Ovary (tissue), 9 donors: Measurements from ENCODE around the gene ILF2. TPM values are rescaled to one million over a fixed set of nuclear protein-coding genes. Genes with fewer than 3 reads are reported as not detected.
A peak's percentile ranks its signal among the peaks of the same experiment; 100 is the strongest.

Experiments used
- DNase-seq, 5 donors: peaks; one replicate each; pipeline ENCODE4 v3.0.0-alpha.2; 2019 to 2020
- H3K27ac ChIP-seq, 2 donors: fragments of 200-600 bp; one replicate each; pipeline versions ENCODE4 v1.5.1 to v1.8.0; 2019 to 2022
- H3K27me3 ChIP-seq: fragments of 200-600 bp; one replicate; pipeline ENCODE4 v1.8.0; 2022
- H3K36me3 ChIP-seq: fragments of 200-600 bp; sonication (generic); one replicate; pipeline ENCODE4 v1.5.1; 2019
- H3K4me1 ChIP-seq: one replicate; pipeline ENCODE4 v1.8.1; 2013; ENCODE audit warnings: mild to moderate bottlenecking, moderate library complexity; ENCODE audit not compliant: insufficient read depth
- H3K4me3 ChIP-seq: fragments of 200-600 bp; sonication (generic); one replicate; pipeline ENCODE4 v1.5.1; 2017
- H3K9me3 ChIP-seq, 2 donors: fragments of 200-600 bp in 1 of 2; sonication (generic) in 1 of 2; one replicate each; pipeline versions ENCODE4 v1.5.1 to v1.8.1; 2013 to 2019; ENCODE audit warnings: mild to moderate bottlenecking in 1 of 2, moderate library complexity in 1 of 2
- EP300 ChIP-seq: sonication (generic); formaldehyde crosslinking; IDR thresholded peaks from one replicate; pipeline ENCODE4 v1.6.1; 2017; ENCODE audit warnings: antibody characterized with exemption
- POLR2A ChIP-seq: fragments of 450-650 bp; IDR thresholded peaks from one replicate; pipeline ENCODE4 v1.6.1; 2017; ENCODE audit warnings: antibody characterized with exemption, mild to moderate bottlenecking, moderate library complexity
- WGBS, 3 donors: extraction: QIAGEN DNeasy Blood & Tissue Kit in 1 of 3; methylation state at CpG; one replicate each; pipeline versions ENCODE4 v1.1.5 to v1.1.7; 2013 to 2017; 5-methylcytosine and 5-hydroxymethylcytosine counted together
- intact Hi-C, 4 donors: fragments of 100-400 bp; cut with DNase I; formaldehyde crosslinking; loops; one replicate each; pipeline versions ENCODE4 v1.11.0 to v1.15.1; 2022 to 2023
- polyA plus RNA-seq, 2 donors: library from polyadenylated mRNA; stranded (reverse); fragments of 200-250 nt in 1 of 2; fragments of 350-450 nt in 1 of 2; fragmentation: Illumina TruSeq in 1 of 2; extraction: RNeasy Lipid Tissue Mini Kit (QIAGEN cat#74804) in 1 of 2; gene quantifications; one replicate each; pipeline ENCODE4 v1.2.3, GENCODE V29; 2013 to 2014
- total RNA-seq, 7 donors: library from RNA; depleted of rRNA in 2 of 7; stranded (reverse); fragments of >200 nt in 2 of 7; fragmentation: NEBNext Ultra II Directional in 3 of 7; extraction: Animal tissue kit (Norgen Biotek cat#: 25700) in 3 of 7; gene quantifications; one replicate each; pipeline versions ENCODE4 v1.1.0 to v1.2.4, GENCODE V29; 2016 to 2023
- TF ChIP-seq, protein P1 (sequence below), 3 donors: fragments of 450-650 bp in 2 of 3; fragments of 200-600 bp in 1 of 3; IDR thresholded peaks; one replicate each; pipeline versions ENCODE4 v1.5.1 to v1.8.0; 2016 to 2022; ENCODE audit warnings: antibody characterized with exemption in 3 of 3, mild to moderate bottlenecking in 1 of 3
- donor health status: DM: no; HTN: no; CAD: no; lungs with moderate emphysema.
- donor health status: DM: no; HTN: no; CAD: no.
- donor health status: Bipolar disorder and iron deficiency.
- donor health status: DM: yes; HTN: yes; CAD: no.
- donor health status: DM: no; HTN: no; CAD: no.
- donor health status: DM: yes; HTN: yes; CAD: no.

The ILF2 gene
- total and polyA plus RNA-seq, 9 donors: 87.3 to 206 (median 122) TPM

DNA sequence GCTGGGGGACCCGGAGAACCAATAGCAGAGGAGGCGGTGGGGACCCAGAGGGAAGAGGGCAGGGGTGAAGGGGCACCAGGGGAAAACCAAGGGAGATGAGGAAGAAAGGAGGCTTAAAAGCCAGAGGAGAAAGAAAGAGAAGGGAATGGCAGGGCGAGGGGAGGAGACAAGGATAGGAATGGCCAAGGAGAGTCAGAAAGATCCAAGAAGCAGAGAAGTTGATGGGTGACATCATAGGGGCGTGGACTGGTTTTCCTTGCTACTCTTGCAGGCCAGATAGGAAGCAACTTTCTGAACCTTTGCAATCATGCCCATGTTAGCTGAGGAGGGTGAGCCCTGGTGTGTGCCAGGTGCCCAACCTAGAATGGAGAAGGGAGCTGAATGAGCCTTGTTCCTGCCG is 13.1 kb upstream of the ILF2 start:
- Histone ChIP-seq H3K4me3 (no peak overlapping the region), H3K4me1 (no peaks in the 10 kb centered on the region), H3K27me3 (no peaks in the 10 kb centered on the region), H3K9me3 (no peaks in the 10 kb centered on the region), H3K36me3 (no peaks in the 10 kb centered on the region), H3K27ac (no peak overlapping the region)
- 85 to 90% (median 88%) methylated on average over 5 of the region's 5 CpGs for WGBS, 3 donors
- no peak for DNase-seq
- intact Hi-C loops: loop anchor here in 2 of 4 donors (5.0 kb wide), 2 partner anchors 68 to 293 kb away; partner anchors contain the start of gene JTB (in 1 of the 2)
- TF ChIP-seq POLR2A (no peak), EP300 (no peak)
- TF ChIP-seq, protein P1, sequence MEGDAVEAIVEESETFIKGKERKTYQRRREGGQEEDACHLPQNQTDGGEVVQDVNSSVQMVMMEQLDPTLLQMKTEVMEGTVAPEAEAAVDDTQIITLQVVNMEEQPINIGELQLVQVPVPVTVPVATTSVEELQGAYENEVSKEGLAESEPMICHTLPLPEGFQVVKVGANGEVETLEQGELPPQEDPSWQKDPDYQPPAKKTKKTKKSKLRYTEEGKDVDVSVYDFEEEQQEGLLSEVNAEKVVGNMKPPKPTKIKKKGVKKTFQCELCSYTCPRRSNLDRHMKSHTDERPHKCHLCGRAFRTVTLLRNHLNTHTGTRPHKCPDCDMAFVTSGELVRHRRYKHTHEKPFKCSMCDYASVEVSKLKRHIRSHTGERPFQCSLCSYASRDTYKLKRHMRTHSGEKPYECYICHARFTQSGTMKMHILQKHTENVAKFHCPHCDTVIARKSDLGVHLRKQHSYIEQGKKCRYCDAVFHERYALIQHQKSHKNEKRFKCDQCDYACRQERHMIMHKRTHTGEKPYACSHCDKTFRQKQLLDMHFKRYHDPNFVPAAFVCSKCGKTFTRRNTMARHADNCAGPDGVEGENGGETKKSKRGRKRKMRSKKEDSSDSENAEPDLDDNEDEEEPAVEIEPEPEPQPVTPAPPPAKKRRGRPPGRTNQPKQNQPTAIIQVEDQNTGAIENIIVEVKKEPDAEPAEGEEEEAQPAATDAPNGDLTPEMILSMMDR (IDR thresholded peaks at IDR 0.05): no peak

DNA sequence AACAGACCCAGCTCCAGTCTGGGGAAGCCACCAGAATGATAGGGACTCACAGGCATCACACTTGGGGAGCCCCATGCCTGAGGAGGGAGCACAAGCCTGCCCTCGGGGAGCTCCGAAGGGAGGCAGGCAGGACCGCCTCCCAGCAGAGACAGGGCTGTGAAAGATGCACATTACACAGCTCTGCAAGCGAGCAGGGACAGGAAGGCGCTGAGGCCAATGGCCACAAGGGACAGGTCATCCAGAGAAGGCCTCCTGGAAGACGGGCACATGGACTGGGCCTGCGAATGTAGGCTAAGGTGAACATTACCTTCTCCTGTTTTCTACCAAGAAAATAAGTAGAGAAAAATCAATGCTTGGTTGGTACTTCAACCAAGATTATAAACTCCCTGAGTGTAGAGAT is 11.9 kb upstream of the ILF2 start:
- WGBS, 3 donors: 93 to 95% (median 93%) methylated on average over 7 of the region's 7 CpGs
- no peak for DNase-seq
- H3K4me1 ChIP-seq: no peaks in the 10 kb centered on the region
- H3K36me3 ChIP-seq: no peaks in the 10 kb centered on the region
- no peaks in the 10 kb centered on the region for H3K27me3 ChIP-seq
- H3K27ac ChIP-seq: no peak overlapping the region
- no peak overlapping the region for H3K4me3 ChIP-seq
- intact Hi-C loops: loop anchor here in 2 of 4 donors (5.0 kb wide), 2 partner anchors 70 to 295 kb away; partner anchors contain the start of gene JTB (in 1 of the 2)
- no peaks in the 10 kb centered on the region for H3K9me3 ChIP-seq
- no peak for TF ChIP-seq POLR2A
- TF ChIP-seq EP300: no peak
- TF ChIP-seq, protein P1 (IDR thresholded peaks at IDR 0.05): no peak

DNA sequence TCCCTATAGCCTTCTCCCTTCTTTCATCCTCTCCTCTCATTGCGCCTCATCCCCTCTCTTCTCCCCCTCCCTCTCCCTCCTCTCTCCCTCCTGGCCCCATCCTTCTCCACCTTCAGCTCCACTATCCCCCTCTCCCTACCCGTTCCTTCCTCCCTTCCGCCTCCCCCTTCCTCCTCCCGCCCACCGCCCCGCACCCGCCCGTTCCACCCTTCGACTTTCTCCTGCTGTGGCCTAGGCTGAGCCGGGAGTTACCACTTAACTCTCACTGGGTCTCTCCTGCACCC is 9.3 kb upstream of the ILF2 start:
- Histone ChIP-seq H3K4me3 (peak overlapping the region; percentile 64), H3K9me3 (no peaks in the 10 kb centered on the region), H3K36me3 (no peaks in the 10 kb centered on the region), H3K4me1 (no peaks in the 10 kb centered on the region), H3K27ac (peak overlapping the region; percentile 65 to 78), H3K27me3 (no peaks in the 10 kb centered on the region)
- DNase-seq: peak in 1 of 5 donors; percentile 37
- TF ChIP-seq POLR2A: no peak
- TF ChIP-seq, protein P1 (IDR thresholded peaks at IDR 0.05): no peak
- no peak for TF ChIP-seq EP300
- intact Hi-C loops: loop anchor here in 2 of 4 donors (5.0 kb wide), 2 partner anchors 72 to 297 kb away; partner anchors contain the start of gene JTB (in 1 of the 2)
- 5 to 17% (median 12%) methylated on average over 9 to 10 of the region's 10 CpGs for WGBS, 3 donors

DNA sequence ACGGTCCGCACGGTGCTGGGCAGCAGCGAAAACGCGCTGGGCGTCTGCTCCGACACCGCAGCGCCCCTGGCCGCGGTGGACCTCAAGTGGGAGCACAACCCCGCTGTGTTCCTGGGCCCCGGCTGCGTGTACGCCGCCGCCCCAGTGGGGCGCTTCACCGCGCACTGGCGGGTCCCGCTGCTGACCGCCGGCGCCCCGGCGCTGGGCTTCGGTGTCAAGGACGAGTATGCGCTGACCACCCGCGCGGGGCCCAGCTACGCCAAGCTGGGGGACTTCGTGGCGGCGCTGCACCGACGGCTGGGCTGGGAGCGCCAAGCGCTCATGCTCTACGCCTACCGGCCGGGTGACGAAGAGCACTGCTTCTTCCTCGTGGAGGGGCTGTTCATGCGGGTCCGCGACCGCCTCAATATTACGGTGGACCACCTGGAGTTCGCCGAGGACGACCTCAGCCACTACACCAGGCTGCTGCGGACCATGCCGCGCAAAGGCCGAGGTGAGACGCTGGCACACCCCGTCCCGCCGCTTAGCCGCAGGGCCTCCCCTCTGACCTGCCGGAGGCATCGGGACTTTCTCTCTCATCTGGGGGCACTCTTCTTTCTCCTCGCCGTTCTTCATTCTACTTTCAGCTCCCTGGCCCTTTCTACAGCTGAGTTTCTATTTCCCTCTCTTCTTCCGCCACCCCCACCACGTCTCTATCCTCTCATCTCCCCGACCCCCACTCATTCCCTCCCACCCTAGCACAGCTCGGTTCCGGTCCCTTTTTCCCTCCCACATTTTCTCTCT is 8.7 kb upstream of the ILF2 start:
- H3K4me1 ChIP-seq: no peaks in the 10 kb centered on the region
- TF ChIP-seq POLR2A (no peak), EP300 (no peak)
- TF ChIP-seq, protein P1 (IDR thresholded peaks at IDR 0.05): peak in 2 of 3 donors; percentile 58 to 60
- peak overlapping the region; percentile 65 to 78 for H3K27ac ChIP-seq
- intact Hi-C loops: loop anchor here in 3 of 4 donors (2.0 to 10.0 kb wide), 8 partner anchors 68 to 308 kb away; partner anchors contain the start of genes DENND4B (in 2 of the 3), RAB13 (in 2 of the 3) and JTB (in 1 of the 3)
- DNase-seq: peak; percentile 45 to 68 (median 52)
- H3K4me3 ChIP-seq: peak overlapping the region; percentile 64
- H3K27me3 ChIP-seq: no peaks in the 10 kb centered on the region
- WGBS, 3 donors: 1 to 2% (median 1%) methylated on average over 27 to 73 of the region's 73 CpGs
- H3K36me3 ChIP-seq: no peaks in the 10 kb centered on the region
- H3K9me3 ChIP-seq: no peaks in the 10 kb centered on the region
